Fibroblast of villous mesenchyme (primary cell): ENCODE data around the gene MACC1. TPM values are rescaled to one million over a fixed set of nuclear protein-coding genes. Genes with fewer than 3 reads are reported as not detected.

Source experiments
- DNase-seq: peaks from one replicate; pipeline ENCODE4 v3.0.0-alpha.2; 2010; ENCODE audit warnings: low read depth
- H3K4me3 ChIP-seq: 2 replicates; pipeline ENCODE4 v1.5.1; 2011; ENCODE audit warnings: low read depth, mild to moderate bottlenecking, low read length
- total RNA-seq: library from RNA; depleted of rRNA; stranded (reverse); fragments of >200 nt; gene quantifications from 2 replicates; pipeline ENCODE4 v1.2.3, GENCODE V29; 2012
- TF ChIP-seq, protein P1 (sequence below): IDR thresholded peaks from 2 replicates; pipeline ENCODE4 v1.5.1; 2012; ENCODE audit warnings: low read depth, mild to moderate bottlenecking, low read length; ENCODE audit not compliant: insufficient read depth

The MACC1 gene
- total RNA-seq, 1 donor, result under 0.01 TPM

DNA sequence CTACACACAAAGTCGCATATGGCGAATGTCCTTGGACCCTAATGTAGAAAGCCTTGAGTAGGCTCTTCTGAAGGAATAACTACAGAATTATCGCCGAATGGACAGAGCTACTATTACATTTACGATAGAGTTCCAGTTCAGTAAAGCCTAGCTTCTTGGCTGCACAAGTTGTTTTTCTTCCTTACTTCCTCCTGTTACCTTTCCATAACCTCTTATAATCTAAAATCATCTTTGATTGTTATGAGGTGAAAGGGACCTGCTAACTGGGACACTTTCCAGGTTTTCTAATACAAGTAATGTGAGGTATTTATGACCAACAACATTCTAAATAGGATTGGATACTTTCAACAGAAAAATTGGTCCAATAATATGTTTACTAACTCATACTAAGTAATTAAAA, 31.2 kb downstream of the MACC1 start:
- H3K4me3 ChIP-seq, result no peak overlapping the region
- TF ChIP-seq, protein P1, sequence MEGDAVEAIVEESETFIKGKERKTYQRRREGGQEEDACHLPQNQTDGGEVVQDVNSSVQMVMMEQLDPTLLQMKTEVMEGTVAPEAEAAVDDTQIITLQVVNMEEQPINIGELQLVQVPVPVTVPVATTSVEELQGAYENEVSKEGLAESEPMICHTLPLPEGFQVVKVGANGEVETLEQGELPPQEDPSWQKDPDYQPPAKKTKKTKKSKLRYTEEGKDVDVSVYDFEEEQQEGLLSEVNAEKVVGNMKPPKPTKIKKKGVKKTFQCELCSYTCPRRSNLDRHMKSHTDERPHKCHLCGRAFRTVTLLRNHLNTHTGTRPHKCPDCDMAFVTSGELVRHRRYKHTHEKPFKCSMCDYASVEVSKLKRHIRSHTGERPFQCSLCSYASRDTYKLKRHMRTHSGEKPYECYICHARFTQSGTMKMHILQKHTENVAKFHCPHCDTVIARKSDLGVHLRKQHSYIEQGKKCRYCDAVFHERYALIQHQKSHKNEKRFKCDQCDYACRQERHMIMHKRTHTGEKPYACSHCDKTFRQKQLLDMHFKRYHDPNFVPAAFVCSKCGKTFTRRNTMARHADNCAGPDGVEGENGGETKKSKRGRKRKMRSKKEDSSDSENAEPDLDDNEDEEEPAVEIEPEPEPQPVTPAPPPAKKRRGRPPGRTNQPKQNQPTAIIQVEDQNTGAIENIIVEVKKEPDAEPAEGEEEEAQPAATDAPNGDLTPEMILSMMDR, result no peak
- no peak for DNase-seq

DNA sequence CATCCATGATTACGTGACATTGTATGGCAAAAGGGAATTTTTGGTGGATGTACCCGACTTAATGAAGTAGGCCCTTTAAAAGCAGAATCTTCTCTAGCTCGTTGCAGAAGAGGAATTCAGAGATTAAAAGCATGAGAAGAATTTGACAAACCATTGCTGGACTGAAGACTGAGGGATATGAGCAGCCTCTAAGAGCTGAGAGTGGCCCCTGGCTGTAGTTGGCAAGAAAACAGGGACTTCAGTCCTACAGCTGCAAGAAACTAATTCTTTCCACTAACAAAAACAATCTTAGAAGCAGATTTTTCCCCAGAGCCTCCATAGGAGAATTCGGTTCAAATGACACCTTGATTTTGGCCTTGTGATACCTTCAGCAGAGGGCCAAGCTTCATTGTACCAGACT, 34.1 kb downstream of the MACC1 start:
- TF ChIP-seq, protein P1, result no peak
- H3K4me3 ChIP-seq, result no peak overlapping the region
- no peak for DNase-seq

DNA sequence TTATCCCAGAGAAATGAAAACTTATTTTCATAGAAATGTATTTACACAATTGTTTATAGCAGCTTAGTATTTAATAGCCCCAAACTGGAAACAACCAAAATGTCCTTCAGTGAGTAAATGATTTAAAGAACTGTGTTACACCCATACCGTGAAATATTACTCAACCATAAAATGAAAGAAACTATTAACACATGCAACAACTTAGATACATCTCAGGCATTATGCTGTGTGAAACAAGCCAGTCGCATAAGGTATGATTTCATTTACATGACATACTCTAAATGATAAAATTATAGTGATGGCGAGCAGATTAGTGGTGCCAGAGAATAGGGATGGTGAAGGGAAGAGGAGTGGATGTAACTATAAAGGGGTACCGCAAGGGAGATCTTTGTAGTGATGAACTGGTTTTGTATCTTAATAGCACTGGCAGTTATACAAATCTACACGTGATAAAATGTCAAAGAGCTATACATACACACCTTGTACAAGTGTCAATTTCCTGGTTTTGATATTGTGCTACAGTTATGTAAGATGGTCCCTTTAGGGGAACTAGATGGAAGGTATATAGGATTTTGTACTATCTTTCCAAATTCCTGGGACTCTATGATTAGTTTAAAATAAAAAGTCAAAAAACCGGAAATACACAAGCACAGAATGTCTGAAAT, 40.5 kb downstream of the MACC1 start:
- no peak for DNase-seq
- TF ChIP-seq, protein P1, result no peak

DNA sequence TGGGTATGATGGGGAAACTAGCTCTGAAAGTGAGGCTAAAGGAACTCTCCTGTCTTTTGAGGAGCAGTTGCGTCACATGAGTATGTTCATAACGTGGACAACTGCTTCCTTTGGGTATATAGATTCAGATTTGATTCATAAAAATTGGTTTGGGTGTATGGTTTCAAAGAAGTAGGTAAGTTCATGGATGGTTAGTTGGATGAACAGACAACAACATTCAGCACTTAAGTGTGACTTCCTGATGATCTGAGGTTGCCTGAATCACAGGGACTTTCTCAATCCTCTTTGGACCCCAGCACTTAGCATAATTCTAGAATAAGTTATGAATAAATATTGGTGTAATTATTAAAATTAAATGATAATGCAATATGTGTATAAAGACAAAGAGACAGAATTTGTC, 43.4 kb downstream of the MACC1 start:
- DNase-seq, result no peak
- TF ChIP-seq, protein P1, result no peak
- no peak overlapping the region for H3K4me3 ChIP-seq

More for the DNA sequence above, 40.5 kb downstream of the MACC1 start:
- H3K4me3 ChIP-seq, result no peak overlapping the region

DNA sequence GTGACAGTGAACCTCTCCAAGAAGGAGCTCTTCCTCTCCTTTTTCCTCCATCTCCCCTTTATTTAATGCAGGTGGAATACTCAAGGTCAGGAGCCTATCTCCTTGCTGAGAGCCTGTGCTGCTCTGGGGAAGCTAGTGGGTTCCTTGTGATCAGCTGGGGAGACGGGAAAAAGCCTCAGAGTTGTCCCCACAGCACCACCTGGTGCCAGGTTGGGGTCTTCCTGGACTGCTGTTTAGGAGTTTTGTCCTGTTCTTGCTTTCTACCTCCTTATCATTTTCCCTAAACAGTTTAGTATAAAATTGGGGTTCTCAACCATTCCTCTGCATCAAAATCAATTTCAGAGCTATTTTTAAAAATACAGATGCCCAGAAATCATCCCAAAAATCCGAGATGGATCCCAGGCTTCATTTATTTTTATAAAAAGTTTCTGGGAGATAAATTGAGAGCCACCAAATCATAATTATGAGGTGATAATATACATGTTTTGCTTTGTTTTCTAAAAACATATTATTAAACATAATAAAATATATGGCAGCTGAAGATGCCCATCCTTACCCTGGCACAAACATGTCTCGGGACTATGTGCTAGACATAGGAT, 44.3 kb downstream of the MACC1 start:
- H3K4me3 ChIP-seq, result no peak overlapping the region
- TF ChIP-seq, protein P1, result peak; percentile 71
- DNase-seq, result peak; percentile 69

DNA sequence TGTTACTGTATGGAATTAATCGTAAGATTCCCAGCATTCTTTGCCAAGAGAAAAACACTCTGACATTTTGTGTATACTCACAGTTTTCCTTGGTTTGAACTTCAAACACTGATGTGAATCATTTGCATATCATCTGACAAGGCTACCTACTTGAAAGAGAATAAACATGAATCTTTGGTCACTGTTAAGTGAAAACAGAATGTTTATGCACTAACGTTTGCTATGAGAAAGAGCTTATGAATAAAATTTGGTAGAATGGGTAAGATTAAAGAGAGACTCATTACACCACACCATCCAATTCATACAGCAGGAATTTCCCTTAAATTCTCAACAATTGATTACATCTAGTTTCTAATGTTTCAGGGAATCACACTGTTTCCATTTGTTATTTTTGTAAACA, 46.6 kb downstream of the MACC1 start:
- peak; percentile 35 for DNase-seq
- H3K4me3 ChIP-seq, result no peak overlapping the region
- TF ChIP-seq, protein P1, result no peak
